GM12878 (cell line): ENCODE data around the gene SLCO2B1. TPM values are rescaled to one million over a fixed set of nuclear protein-coding genes. Genes with fewer than 3 reads are reported as not detected.

Experiments
- ATAC-seq: fragments of 200-7000 bp; cut with Tn5 transposase; 3 replicates; pipeline ENCODE4 v1.9.1; 2020; ENCODE audit warnings: mild to moderate bottlenecking, moderate library complexity
- BruUV-seq: library from RNA; stranded (reverse); fragments of 400-500 nt; replicated peaks from 2 replicates; lab custom pipeline; 2021; lab: Mats Ljungman, UMichigan
- CTCF ChIA-PET: fragments of 300-600 bp; sonication (Branson Sonifier 250); formaldehyde crosslinking; extraction: SDS; loops from one replicate; lab custom pipeline; 2021; ENCODE audit warnings: inconsistent platforms; lab: Yijun Ruan, JAX
- POLR2A ChIA-PET: fragments of 350-600 bp; formaldehyde crosslinking; extraction: SDS; loops from one replicate; lab custom pipeline; 2021; ENCODE audit warnings: inconsistent platforms; lab: Charles Lee
- RAD21 ChIA-PET: fragments of 300-600 bp; sonication (Branson Sonifier 250); formaldehyde crosslinking; loops from one replicate; lab custom pipeline; 2023; ENCODE audit warnings: antibody characterized with exemption; ENCODE audit not compliant: unreplicated experiment; lab: Charles Lee
- SMC1A ChIA-PET: fragments of 300-600 bp; sonication (Branson Sonifier 250); formaldehyde crosslinking; loops from one replicate; lab custom pipeline; 2023; ENCODE audit not compliant: unreplicated experiment, uncharacterized antibody; lab: Charles Lee
- DNase-seq: peaks from one replicate; pipeline ENCODE4 v3.0.0-alpha.2; 2011; ENCODE audit warnings: low read depth, low spot score
- FAIRE-seq: peaks from 3 replicates; lab custom pipeline; 2011; peaks lifted over from hg19 to GRCh38; lab: Jason Lieb, UNC
- H2AFZ ChIP-seq: 2 replicates; pipeline ENCODE4 v1.6.0; 2011; ENCODE audit warnings: low read depth, low read length, control low read depth; ENCODE audit not compliant: control insufficient read depth
- H3K27ac ChIP-seq: 2 replicates; pipeline ENCODE4 v1.5.1; 2011; ENCODE audit warnings: control low read depth; ENCODE audit not compliant: control insufficient read depth, insufficient read depth
- H3K27me3 ChIP-seq, 2 experiments: replicated peaks in 1 of 2; 2 replicates each; pipeline versions ENCODE4 v1.6.0 to v1.6.1; 2011; ENCODE audit warnings: low read length in 1 of 2; ENCODE audit not compliant: control insufficient read depth in 2 of 2, insufficient read depth in 2 of 2
- H3K36me3 ChIP-seq, 2 experiments: 2 replicates each; pipeline ENCODE4 v1.5.1; 2011; ENCODE audit warnings: low read length in 1 of 2; ENCODE audit not compliant: control insufficient read depth in 2 of 2, insufficient read depth in 2 of 2
- H3K4me1 ChIP-seq: 2 replicates; pipeline ENCODE4 v1.6.1; 2011; ENCODE audit warnings: mild to moderate bottlenecking, low read length, moderate library complexity, mixed read lengths; ENCODE audit not compliant: control insufficient read depth, insufficient read depth
- H3K4me2 ChIP-seq: 2 replicates; pipeline ENCODE4 v1.6.0; 2011; ENCODE audit warnings: control low read depth; ENCODE audit not compliant: control insufficient read depth, insufficient read depth
- H3K4me3 ChIP-seq: fragments of 200-600 bp; sonication (generic); 2 replicates; pipeline ENCODE4 v1.5.1; 2016
- H3K79me2 ChIP-seq: 2 replicates; pipeline ENCODE4 v1.6.0; 2011; ENCODE audit warnings: low read length; ENCODE audit not compliant: control insufficient read depth, insufficient read depth
- H3K9ac ChIP-seq: 2 replicates; pipeline ENCODE4 v1.8.0; 2011; ENCODE audit warnings: low read length, control low read depth, mixed read lengths; ENCODE audit not compliant: control insufficient read depth, insufficient read depth
- H3K9me3 ChIP-seq: replicated peaks from 3 replicates; pipeline ENCODE4 v1.5.1; 2011; ENCODE audit warnings: mild to moderate bottlenecking, low read length; ENCODE audit not compliant: control insufficient read depth, insufficient read depth
- H4K20me1 ChIP-seq: 2 replicates; pipeline ENCODE4 v1.6.0; 2011; ENCODE audit not compliant: control insufficient read depth, insufficient read depth
- CHD4 ChIP-seq: fragments of 200-600 bp; sonication (generic); IDR thresholded peaks from 2 replicates; pipeline ENCODE4 v1.6.1; 2016; ENCODE audit warnings: mild to moderate bottlenecking
- E2F8 ChIP-seq: fragments of 450-650 bp; IDR thresholded peaks from 2 replicates; pipeline ENCODE4 v1.6.1; 2018; ENCODE audit warnings: mild to moderate bottlenecking, low read depth, moderate library complexity; ENCODE audit not compliant: partially characterized antibody
- ELK1 ChIP-seq: IDR thresholded peaks from 2 replicates; pipeline ENCODE4 v1.6.1; 2012; ENCODE audit warnings: low read depth, low read length, improper control_type of control experiment
- ETV6 ChIP-seq, 2 experiments: fragments of 450-650 bp in 1 of 2; IDR thresholded peaks in 1 of 2; conservative IDR thresholded peaks in 1 of 2; 2 replicates each; pipeline ENCODE4 v1.6.1; 2014; ENCODE audit warnings: antibody characterized with exemption in 1 of 2, borderline replicate concordance in 1 of 2, low read depth in 1 of 2, mild to moderate bottlenecking in 1 of 2, moderate library complexity in 1 of 2
- HDAC2 ChIP-seq: fragments of 200-600 bp; sonication (generic); IDR thresholded peaks from 2 replicates; pipeline ENCODE4 v1.6.1; 2017
- IKZF1 ChIP-seq: fragments of 450-650 bp; conservative IDR thresholded peaks from 2 replicates; pipeline ENCODE4 v1.6.1; 2017; ENCODE audit warnings: antibody characterized with exemption, mild to moderate bottlenecking
- IRF3 ChIP-seq: fragments of 450-650 bp; IDR thresholded peaks from 2 replicates; pipeline ENCODE4 v1.6.1; 2014; ENCODE audit warnings: mild to moderate bottlenecking
- IRF5 ChIP-seq: fragments of 450-650 bp; IDR thresholded peaks from 2 replicates; pipeline ENCODE4 v1.6.1; 2017; ENCODE audit warnings: borderline replicate concordance
- MAX ChIP-seq: IDR thresholded peaks from 2 replicates; pipeline ENCODE4 v1.6.1; 2012; ENCODE audit warnings: low read depth, low read length, improper control_type of control experiment
- NFYB ChIP-seq: IDR thresholded peaks from 2 replicates; pipeline ENCODE4 v1.6.1; 2011; ENCODE audit warnings: low read depth, mild to moderate bottlenecking, low read length, improper control_type of control experiment, moderate library complexity; ENCODE audit not compliant: insufficient read depth
- PAX5 ChIP-seq: IDR thresholded peaks from 2 replicates; pipeline ENCODE4 v1.6.1; 2011; ENCODE audit warnings: low read depth, low read length, borderline replicate concordance
- POLR2A ChIP-seq: IDR thresholded peaks from 2 replicates; pipeline ENCODE4 v1.6.1; 2011; ENCODE audit warnings: low read depth, mild to moderate bottlenecking, low read length
- RBBP5 ChIP-seq: fragments of 200-600 bp; sonication (generic); conservative IDR thresholded peaks from 2 replicates; pipeline ENCODE4 v1.6.1; 2016
- RELB ChIP-seq: fragments of 450-650 bp; IDR thresholded peaks from 2 replicates; pipeline ENCODE4 v1.6.1; 2017; ENCODE audit warnings: low read depth, mild to moderate bottlenecking, moderate library complexity
- RFX5 ChIP-seq: IDR thresholded peaks from 2 replicates; pipeline ENCODE4 v1.6.1; 2011; ENCODE audit warnings: low read depth, low read length, improper control_type of control experiment
- TCF7 ChIP-seq: IDR thresholded peaks from 2 replicates; pipeline ENCODE4 v1.6.1; 2014; ENCODE audit warnings: antibody characterized with exemption, borderline replicate concordance
- WRNIP1 ChIP-seq: IDR thresholded peaks from 2 replicates; pipeline ENCODE4 v1.6.1; 2011; ENCODE audit warnings: low read depth, low read length, improper control_type of control experiment, borderline replicate concordance
- WGBS: methylation state at CpG from one replicate; pipeline ENCODE4 v1.1.6; 2016; ENCODE audit warnings: low lambda C conversion rate; ENCODE audit not compliant: insufficient replicate concordance, insufficient coverage; ENCODE audit errors: missing lambda C conversion rate; 5-methylcytosine and 5-hydroxymethylcytosine counted together
- in situ Hi-C: fragments of 300-500 bp; cut with MboI; formaldehyde crosslinking; loops from 9 replicates; pipeline ENCODE4 v1.14.3; 2018; ENCODE audit warnings: mixed read lengths
- intact Hi-C: fragments of 100-400 bp; cut with micrococcal nuclease; formaldehyde crosslinking; loops from one replicate; pipeline ENCODE4 v1.14.2; 2022; ENCODE audit not compliant: unreplicated experiment
- polyA plus RNA-seq, 11 experiments: library from polyadenylated mRNA; depleted of rRNA in 4 of 11; unstranded in 6 of 11; stranded (reverse) in 5 of 11; fragments of >200 nt; fragmentation: Nextera tagmentation in 4 of 11; fragmentation: Illumina TruSeq in 1 of 11; extraction: Ambion mirVana in 4 of 11; extraction: Trizol in 1 of 11; gene quantifications; 1 replicate in 1 of 11; 2 replicates in 10 of 11; pipeline versions ENCODE4 v1.2.1 to v1.2.3, GENCODE V29; 2011 to 2016; ENCODE audit warnings: inconsistent platforms in 2 of 11, missing spikeins in 2 of 11, low read depth in 1 of 11
- total RNA-seq, 4 experiments: library from RNA; depleted of rRNA in 3 of 4; stranded (reverse); fragments of >200 nt in 3 of 4; fragmentation: Illumina TruSeq in 1 of 4; extraction: Trizol in 1 of 4; gene quantifications; 2 replicates each; pipeline versions ENCODE4 v1.2.1 to v1.2.3, GENCODE V29; 2013 to 2021

The SLCO2B1 gene
- total and polyA plus RNA-seq, 10 of the 15 experiments (the other 5 are each of a cell fraction or from before 2014, with no cell fraction given): 0.05 to 3.5 (median 0.93) TPM; not detected in 2

- RAD21 ChIA-PET: interaction anchor here (1.4 kb wide), 1 partner anchor 18 kb away, joined by 3 read pairs; no protein-coding TSS in a partner anchor
- 1% methylated on average over 6 of the region's 6 CpGs for WGBS
- no peak overlapping the region for H3K4me2 ChIP-seq
- FAIRE-seq: no peak
- H3K27ac ChIP-seq: no peak overlapping the region
- intact Hi-C loops: no loop called here
- ATAC-seq: no peak
- H3K4me1 ChIP-seq: no peaks in the 10 kb centered on the region
- in situ Hi-C loops: no loop called here
- no peak for DNase-seq
- no TSS peak for BruUV-seq
- H3K27me3 ChIP-seq: no peaks in the 10 kb centered on the region; a peak in 2 of 4 replicates
- no peak overlapping the region for H3K9ac ChIP-seq
- no peak overlapping the region for H3K4me3 ChIP-seq
- POLR2A ChIA-PET: no interaction called here
- H3K36me3 ChIP-seq: no peaks in the 10 kb centered on the region
- SMC1A ChIA-PET: no interaction called here
- no peaks in the 10 kb centered on the region for H3K79me2 ChIP-seq
- no peaks in the 10 kb centered on the region for H4K20me1 ChIP-seq
- H3K9me3 ChIP-seq: no peaks in the 10 kb centered on the region; the same call in 2 of the 3 replicates
- no peak overlapping the region for H2AFZ ChIP-seq
- CTCF ChIA-PET: interaction anchor here (1.9 kb wide), 1 partner anchor 20 kb away, joined by 7 read pairs; no protein-coding TSS in a partner anchor
- no peak for TF ChIP-seq RFX5
- TF ChIP-seq RBBP5: no peak
- no peak for TF ChIP-seq CHD4
- TF ChIP-seq ELK1: no peak
- no peak for TF ChIP-seq MAX
- no peak for TF ChIP-seq NFYB
- no peak for TF ChIP-seq HDAC2
- no peak for TF ChIP-seq IRF3
- no peak for TF ChIP-seq IKZF1
- no peak for TF ChIP-seq POLR2A
- TF ChIP-seq IRF5: no peak
- TF ChIP-seq ETV6 (conservative IDR thresholded peaks at IDR 0.05 in 1 of 2, IDR thresholded peaks at IDR 0.05 in 1 of 2; ENCODE audit: borderline replicate concordance in 1 of 2, low read depth in 1 of 2): no peak
- no peak for TF ChIP-seq TCF7
- no peak for TF ChIP-seq PAX5
- TF ChIP-seq E2F8: no peak
- no peak for TF ChIP-seq RELB
- TF ChIP-seq WRNIP1: no peak
These were observed 9.4 kb downstream of the SLCO2B1 start for GRCh38 chr11:75160220-75160757.
